Right cardiac atrium (tissue), 5 donors: Measurements from ENCODE around the gene C4A. TPM values are rescaled to one million over a fixed set of nuclear protein-coding genes. Genes with fewer than 3 reads are reported as not detected.
"Not testable (repeated sequence)": the region's sequence is repeated elsewhere in the genome, so short reads cannot be mapped to it uniquely, and the experiment has no call there.

Experiments used
- ATAC-seq, 2 donors: fragments of 200-7000 bp; cut with Tn5 transposase; one replicate each; pipeline versions ENCODE4 v1.8.0 to v1.9.1; 2020; ENCODE audit warnings: moderate library complexity in 2 of 2, mild to moderate bottlenecking in 1 of 2
- DNase-seq, 3 donors: peaks; one replicate each; pipeline ENCODE4 v3.0.0-alpha.2; 2020
- H3K27ac ChIP-seq: one replicate; pipeline ENCODE4 v1.5.1; 2013; ENCODE audit warnings: mild to moderate bottlenecking, low read length, control low read depth, moderate library complexity
- H3K27me3 ChIP-seq: one replicate; pipeline ENCODE4 v1.6.1; 2013; ENCODE audit not compliant: control insufficient read depth, insufficient read depth
- H3K4me1 ChIP-seq: one replicate; pipeline ENCODE4 v1.6.1; 2013; ENCODE audit warnings: low read length; ENCODE audit not compliant: control insufficient read depth, insufficient read depth
- H3K4me3 ChIP-seq: one replicate; pipeline ENCODE4 v1.5.1; 2013; ENCODE audit warnings: low read length, control low read depth
- H3K9me3 ChIP-seq: one replicate; pipeline ENCODE4 v1.6.1; 2013; ENCODE audit warnings: low read length; ENCODE audit not compliant: control insufficient read depth
- WGBS: extraction: QIAGEN DNeasy Blood & Tissue Kit; methylation state at CpG from one replicate; pipeline ENCODE4 v1.1.7; 2013; 5-methylcytosine and 5-hydroxymethylcytosine counted together
- intact Hi-C, 4 donors: fragments of 100-400 bp; cut with DNase I; formaldehyde crosslinking; loops; one replicate each; pipeline versions ENCODE4 v1.11.0 to v1.14.0; 2022 to 2023
- polyA plus RNA-seq: library from polyadenylated mRNA; stranded (reverse); fragments of 200-250 nt; gene quantifications from one replicate; pipeline ENCODE4 v1.2.3, GENCODE V29; 2013
- total RNA-seq, 4 donors: library from RNA; stranded (reverse); fragmentation: NEBNext Ultra II Directional; extraction: Animal tissue kit (Norgen Biotek cat#: 25700); gene quantifications; one replicate each; pipeline ENCODE4 v1.2.1, GENCODE V29; 2021
- donor health status: healthy with polysubstance abuse.
- donor health status: DM: no; HTN: yes; CAD: no.
- donor health status: DM: no; HTN: no; CAD: no.
- donor health status: DM: no; HTN: yes; CAD: no; lungs with severe emphysema.
- donor health status: DM: yes; HTN: yes; CAD: no.

C4A gene
- total and polyA plus RNA-seq, 5 donors, result 40.7 to 154 (median 130) TPM

GRCh38 chr6:32043589-32044380 is 61.9 kb downstream of the C4A start:
- DNase-seq, result peak; percentile 15 to 52 (median 36)
- not testable (repeated sequence) for H3K9me3 ChIP-seq, ATAC-seq, H3K4me1 ChIP-seq, H3K27me3 ChIP-seq, H3K27ac ChIP-seq, H3K4me3 ChIP-seq
- intact Hi-C loops, result loop anchor here in 1 of 4 donors (10.0 kb wide), 1 partner anchor 51 kb away; no protein-coding TSS in a partner anchor
- WGBS, result 88% methylated on average over 17 of the region's 31 CpGs

- H3K27ac ChIP-seq, H3K27me3 ChIP-seq, H3K9me3 ChIP-seq, H3K4me3 ChIP-seq, H3K4me1 ChIP-seq, ATAC-seq: not testable (repeated sequence)
- intact Hi-C loops, result loop anchor here in 1 of 4 donors (10.0 kb wide), 1 partner anchor 50 kb away; no protein-coding TSS in a partner anchor
- DNase-seq, result peak in 2 of 3 donors; percentile 14 to 60
- WGBS, result 87% methylated on average over 11 of the region's 18 CpGs
Observed at GRCh38 chr6:32044916-32045315, 63.1 kb downstream of the C4A start.

- no peak overlapping the region for H3K4me3 ChIP-seq
- peak overlapping the region; percentile 85 for H3K27ac ChIP-seq
- DNase-seq, result peak; percentile 64 to 82 (median 82)
- H3K9me3 ChIP-seq, result no peaks in the 10 kb centered on the region
- ATAC-seq, result peak; percentile 33 to 40
- no peaks in the 10 kb centered on the region for H3K27me3 ChIP-seq
- intact Hi-C loops, result loop anchor here in 1 of 4 donors (10.0 kb wide), 1 partner anchor 49 kb away; no protein-coding TSS in a partner anchor
- WGBS, result 61% methylated on average over 22 of the region's 22 CpGs
- H3K4me1 ChIP-seq, result peaks cover 3% of the 10 kb centered on the region
Observed at GRCh38 chr6:32045811-32046449, 64.1 kb downstream of the C4A start.

- 35% methylated on average over 14 of the region's 14 CpGs for whole genome bisulfite sequencing
- ATAC-seq (peak; percentile 32 to 46), DNase-seq (peak; percentile 73 to 89 (median 86))
- Histone ChIP-seq H3K9me3 (no peaks in the 10 kb centered on the region), H3K4me3 (no peak overlapping the region), H3K27me3 (no peaks in the 10 kb centered on the region), H3K27ac (peak overlapping the region; percentile 85), H3K4me1 (peaks cover 3% of the 10 kb centered on the region)
- intact Hi-C loops, result loop anchor here in 1 of 4 donors (10.0 kb wide), 1 partner anchor 48 kb away; no protein-coding TSS in a partner anchor
Observed at GRCh38 chr6:32046450-32047083, 64.7 kb downstream of the C4A start.

DNA sequence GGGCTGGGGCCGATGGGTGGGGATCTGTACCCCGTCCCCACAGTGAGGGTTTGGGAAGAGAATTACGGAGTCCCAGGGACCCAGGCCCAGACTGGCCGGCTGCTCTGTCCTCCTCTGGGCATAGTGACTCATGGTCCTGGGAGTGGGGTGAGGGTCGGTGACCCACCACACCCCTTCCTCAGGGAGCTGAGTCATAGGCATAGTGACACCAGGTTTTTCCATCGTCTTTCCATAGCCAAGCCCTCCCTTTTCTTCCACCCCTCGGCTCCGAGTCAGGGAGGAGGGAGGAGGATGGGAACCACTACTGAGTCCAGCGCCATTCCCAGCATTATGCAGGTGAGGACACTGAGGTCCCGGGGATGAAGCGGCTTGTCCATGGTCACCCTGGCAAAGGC is 65.2 kb downstream of the C4A start:
- DNase-seq (peak in 2 of 3 donors; percentile 83 to 85), ATAC-seq (peak; percentile 67 to 84)
- intact Hi-C loops, result loop anchor here in 1 of 4 donors (10.0 kb wide), 1 partner anchor 48 kb away; no protein-coding TSS in a partner anchor
- H3K4me1 ChIP-seq, result peaks cover 3% of the 10 kb centered on the region
- 52% methylated on average over 11 of the region's 11 CpGs for WGBS
- H3K27me3 ChIP-seq, result no peaks in the 10 kb centered on the region
- H3K9me3 ChIP-seq, result no peaks in the 10 kb centered on the region
- H3K27ac ChIP-seq, result peak overlapping the region; percentile 85
- H3K4me3 ChIP-seq, result no peak overlapping the region

DNA sequence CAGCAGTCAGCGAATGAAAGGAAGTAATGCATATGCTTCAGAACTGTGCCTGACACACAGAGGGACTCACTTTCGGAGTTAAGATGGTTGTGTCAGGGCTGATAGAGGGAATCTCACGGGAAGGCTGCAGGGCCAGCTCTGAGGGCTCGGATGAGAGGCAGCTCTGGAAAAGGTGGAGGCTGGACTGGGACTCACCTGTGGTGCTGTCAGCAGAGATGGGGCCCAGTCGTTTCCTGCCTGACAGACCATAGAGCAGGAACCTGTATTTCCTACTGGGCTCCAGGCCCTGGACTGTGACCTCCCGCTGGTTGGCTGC is 65.6 kb downstream of the C4A start:
- H3K27ac ChIP-seq, result peak overlapping the region; percentile 3
- 69% methylated on average over 6 of the region's 6 CpGs for WGBS

DNA sequence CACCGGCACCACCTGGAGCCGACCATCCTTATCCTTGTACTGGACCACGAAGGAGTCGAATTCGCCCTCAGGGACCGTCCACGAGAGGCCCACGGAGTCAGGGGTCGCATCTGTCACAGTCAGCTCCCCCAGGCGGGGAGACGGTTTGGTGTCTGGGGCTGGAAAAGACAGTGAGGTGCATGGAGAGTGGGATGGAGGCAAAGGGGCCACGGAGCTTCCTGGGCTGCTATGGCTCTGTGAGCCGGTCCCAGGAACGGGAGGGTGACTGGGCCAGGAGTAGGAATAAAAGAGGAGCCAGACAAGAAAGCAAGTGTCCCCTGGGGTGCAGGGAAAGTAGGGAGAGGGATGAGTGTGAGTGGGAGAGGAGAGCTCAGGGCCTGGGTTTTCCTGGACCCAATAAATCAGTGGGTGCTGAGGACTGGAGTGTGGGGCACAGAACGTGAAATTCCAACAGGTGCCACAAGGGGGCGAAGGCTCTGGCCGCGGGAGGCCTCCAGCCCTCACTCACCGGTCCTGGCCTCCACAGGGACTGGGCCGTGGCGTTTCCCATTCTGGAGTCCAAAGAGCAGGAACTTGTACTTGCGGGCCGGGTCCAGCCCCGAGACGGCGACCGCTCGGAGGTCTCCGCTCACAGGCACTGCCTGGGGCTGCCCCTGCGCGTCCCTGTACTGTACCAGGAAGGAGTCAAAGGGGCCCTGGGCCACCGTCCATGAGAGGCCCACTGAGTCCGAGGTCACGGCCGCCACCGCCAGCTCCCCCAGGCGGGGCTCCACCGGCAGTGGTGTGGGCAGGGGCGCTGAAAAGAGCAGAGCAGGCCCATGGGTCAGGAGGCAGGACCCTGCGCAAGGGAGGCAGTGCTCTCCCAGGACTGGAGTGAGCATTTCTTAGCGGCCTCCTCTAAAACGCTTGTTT is 66.3 kb downstream of the C4A start:
- intact Hi-C loops, result loop anchor here in 1 of 4 donors (10.0 kb wide), 1 partner anchor 47 kb away; no protein-coding TSS in a partner anchor
- peak; percentile 77 to 91 (median 89) for DNase-seq
- 45% methylated on average over 42 of the region's 42 CpGs for WGBS

More for the DNA sequence above, 65.6 kb downstream of the C4A start:
- ATAC-seq (no peak), DNase-seq (peak in 1 of 3 donors; percentile 29)
- Histone ChIP-seq H3K9me3 (no peaks in the 10 kb centered on the region), H3K4me1 (peaks cover 3% of the 10 kb centered on the region), H3K4me3 (no peak overlapping the region), H3K27me3 (no peaks in the 10 kb centered on the region)
- intact Hi-C loops, result loop anchor here in 1 of 4 donors (10.0 kb wide), 1 partner anchor 47 kb away; no protein-coding TSS in a partner anchor

DNA sequence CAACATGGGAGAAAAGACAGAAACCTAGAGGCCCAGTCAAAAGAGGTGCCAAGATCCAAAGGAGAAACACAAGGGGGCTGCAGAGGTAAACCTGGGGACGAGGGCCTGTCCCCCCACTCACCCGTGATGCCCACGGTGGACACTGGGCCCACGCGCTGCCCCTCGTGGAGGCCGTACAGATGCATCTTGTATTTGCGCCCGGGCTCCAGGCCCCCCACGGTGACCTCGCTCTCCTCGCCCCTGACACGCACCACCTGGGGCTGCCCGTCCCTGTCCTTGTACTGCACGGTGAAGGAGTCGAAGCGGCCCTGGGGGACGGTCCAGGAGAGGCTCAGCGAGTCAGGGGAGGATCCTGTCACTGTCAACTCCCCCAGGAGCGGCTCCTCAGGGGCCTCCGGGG is 67.3 kb downstream of the C4A start:
- DNase-seq, result peak in 2 of 3 donors; percentile 39 to 44
- not testable (repeated sequence) for H3K4me1 ChIP-seq

More for the DNA sequence above, 66.3 kb downstream of the C4A start:
- peak overlapping the region; percentile 28 for H3K27ac ChIP-seq
- H3K27me3 ChIP-seq, result no peaks in the 10 kb centered on the region
- H3K4me1 ChIP-seq, result peaks cover 3% of the 10 kb centered on the region
- no peak overlapping the region for H3K4me3 ChIP-seq
- no peaks in the 10 kb centered on the region for H3K9me3 ChIP-seq
- ATAC-seq, result peak; percentile 38 to 54

GRCh38 chr6:32049736-32050135 is 67.9 kb downstream of the C4A start:
- H3K27me3 ChIP-seq, H3K4me3 ChIP-seq, H3K4me1 ChIP-seq, H3K9me3 ChIP-seq, ATAC-seq, H3K27ac ChIP-seq: not testable (repeated sequence)
- DNase-seq, result peak; percentile 10 to 62 (median 36)
- 91% methylated on average over 8 of the region's 11 CpGs for WGBS
- intact Hi-C loops, result loop anchor here in 1 of 4 donors (10.0 kb wide), 1 partner anchor 45 kb away; no protein-coding TSS in a partner anchor

More for the DNA sequence above, 67.3 kb downstream of the C4A start:
- not testable (repeated sequence) for H3K4me3 ChIP-seq, H3K27ac ChIP-seq, H3K27me3 ChIP-seq, H3K9me3 ChIP-seq, ATAC-seq
- WGBS, result 92% methylated on average over 21 of the region's 21 CpGs
- intact Hi-C loops, result loop anchor here in 1 of 4 donors (10.0 kb wide), 1 partner anchor 46 kb away; no protein-coding TSS in a partner anchor

DNA sequence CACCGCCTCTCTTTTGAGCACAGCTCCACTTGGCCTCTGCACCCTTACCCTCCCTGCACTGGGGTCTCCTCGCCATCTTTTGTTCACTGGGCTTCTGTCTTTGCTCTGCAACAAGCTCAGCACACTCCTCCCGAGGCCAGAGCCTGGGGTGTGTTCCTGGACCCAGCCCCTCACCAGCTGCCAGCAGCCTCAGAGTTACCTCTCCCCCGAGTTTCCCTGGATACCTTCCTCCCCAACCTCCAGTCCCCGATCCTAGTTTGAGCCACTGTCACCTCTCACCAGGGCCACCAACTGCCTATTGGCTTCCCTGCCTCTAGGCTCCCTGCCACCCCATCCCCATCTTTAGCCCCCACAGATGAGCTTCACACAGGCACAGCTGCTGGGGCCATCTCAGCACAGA is 68.7 kb downstream of the C4A start:
- ATAC-seq (no peak), DNase-seq (peak in 2 of 3 donors; percentile 3 to 30)
- intact Hi-C loops, result no loop called here
- 70% methylated on average over 5 of the region's 5 CpGs for WGBS
- Histone ChIP-seq H3K4me1 (peaks cover 3% of the 10 kb centered on the region), H3K27ac (no peak overlapping the region), H3K9me3 (no peaks in the 10 kb centered on the region), H3K4me3 (no peak overlapping the region), H3K27me3 (no peaks in the 10 kb centered on the region)
